HG02623 (cell line): ENCODE measurements around the gene ATRN.

Experiments used
- ATAC-seq: cut with Tn5 transposase; IDR thresholded peaks from one replicate; pipeline ENCODE4 v1.9.1; 2021; ENCODE audit warnings: moderate library complexity; ENCODE audit not compliant: unreplicated experiment

The ATRN gene

DNA sequence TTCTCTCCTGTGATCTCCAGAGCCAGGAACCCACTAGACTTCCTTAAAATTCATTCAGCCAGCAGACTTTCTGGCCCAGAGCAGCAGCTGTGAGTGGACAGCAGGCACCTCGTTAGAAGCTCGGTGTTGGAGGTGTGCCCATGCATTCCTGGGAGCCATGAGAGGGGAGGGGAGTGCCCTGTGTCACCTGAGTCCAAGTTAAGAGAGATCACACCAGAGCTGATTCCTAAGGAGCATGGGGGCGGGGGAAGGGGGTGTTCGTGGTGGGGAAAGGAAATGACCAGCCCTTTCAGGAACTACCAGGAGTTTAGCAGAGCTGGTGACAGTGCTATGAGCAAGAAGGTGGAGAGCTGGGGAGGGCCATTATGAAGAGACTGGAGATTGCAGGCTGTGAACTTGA, 145.4 kb downstream of the ATRN start:
- no peak for ATAC-seq

DNA sequence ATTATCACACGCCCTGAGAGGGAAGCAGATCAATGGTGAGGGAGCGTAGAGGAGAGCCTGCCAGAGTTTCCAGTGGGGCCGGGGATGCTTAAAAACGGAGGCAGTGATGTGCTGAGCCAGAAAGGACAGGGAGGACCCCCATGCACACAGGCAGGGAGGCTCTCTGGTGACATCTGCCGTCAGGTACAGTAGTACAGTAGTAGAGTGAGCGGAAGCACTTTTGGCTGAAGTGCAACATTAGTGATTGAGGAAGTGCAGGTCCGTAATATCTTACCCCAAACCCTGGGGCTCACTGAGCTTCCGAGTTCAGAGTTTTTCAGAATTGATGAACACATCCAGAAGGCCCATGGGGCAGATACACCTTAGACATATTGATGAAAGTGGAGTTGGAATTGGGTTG, 150.3 kb downstream of the ATRN start:
- no peak for ATAC-seq

DNA sequence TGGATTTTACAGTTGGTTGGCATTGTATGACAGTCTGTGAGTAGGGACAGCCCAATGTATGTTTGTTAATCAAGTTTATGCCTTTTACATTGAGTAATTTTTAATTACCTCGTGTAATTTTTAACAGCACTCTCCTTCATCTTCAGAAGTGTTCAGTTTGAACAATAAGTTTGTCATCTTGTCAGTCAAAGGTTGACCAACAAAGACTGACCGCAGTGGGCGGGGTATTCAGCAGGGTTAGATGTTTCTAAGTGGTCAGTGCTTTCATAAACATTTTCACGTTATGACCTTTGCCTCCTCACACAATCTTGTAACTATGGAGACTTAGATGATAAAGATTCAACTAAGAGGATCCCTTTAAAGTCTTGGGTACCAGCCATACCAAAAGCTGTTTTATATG, 151.6 kb downstream of the ATRN start:
- ATAC-seq = no peak

GRCh38 chr20:3627476-3627875, 156.7 kb downstream of the ATRN start:
- ATAC-seq = no peak

DNA sequence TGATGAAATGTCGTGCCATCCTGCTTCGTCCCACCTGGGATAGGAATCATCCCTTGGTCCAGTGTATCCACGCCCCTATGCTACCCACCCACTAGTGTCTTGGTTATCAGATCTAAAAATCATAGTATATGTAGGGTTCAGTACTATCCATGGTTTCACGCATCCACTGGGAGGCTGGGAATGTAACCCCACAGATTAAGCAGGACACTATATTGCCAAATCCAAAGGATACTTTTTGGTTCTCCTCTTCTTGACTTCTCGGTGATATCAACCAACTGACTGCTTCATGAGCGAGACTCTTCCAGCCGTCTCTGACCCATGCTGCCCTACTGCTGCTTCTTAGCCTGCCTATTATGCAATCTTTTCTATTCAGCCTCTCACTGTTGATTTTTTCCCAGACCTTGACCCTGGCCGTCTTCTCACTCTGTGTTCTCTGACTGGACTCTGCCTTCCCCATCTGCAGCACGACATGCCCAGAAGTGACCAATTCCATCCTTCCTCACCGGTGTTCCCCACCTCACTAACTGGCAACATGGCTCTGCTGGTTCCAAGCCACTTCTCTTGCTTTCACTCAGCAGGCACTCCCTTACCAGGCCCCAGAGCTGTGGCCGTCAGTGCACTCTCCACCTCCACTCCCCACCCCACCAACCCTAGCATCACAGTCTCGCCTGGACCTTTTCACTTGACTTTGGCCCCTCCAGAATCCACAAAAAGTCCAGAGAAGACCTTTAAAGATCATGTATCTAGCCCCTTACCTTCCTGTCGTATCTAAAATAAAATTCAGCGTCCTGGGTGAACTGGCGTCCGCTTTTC, 157.9 kb downstream of the ATRN start:
- ATAC-seq = no peak

DNA sequence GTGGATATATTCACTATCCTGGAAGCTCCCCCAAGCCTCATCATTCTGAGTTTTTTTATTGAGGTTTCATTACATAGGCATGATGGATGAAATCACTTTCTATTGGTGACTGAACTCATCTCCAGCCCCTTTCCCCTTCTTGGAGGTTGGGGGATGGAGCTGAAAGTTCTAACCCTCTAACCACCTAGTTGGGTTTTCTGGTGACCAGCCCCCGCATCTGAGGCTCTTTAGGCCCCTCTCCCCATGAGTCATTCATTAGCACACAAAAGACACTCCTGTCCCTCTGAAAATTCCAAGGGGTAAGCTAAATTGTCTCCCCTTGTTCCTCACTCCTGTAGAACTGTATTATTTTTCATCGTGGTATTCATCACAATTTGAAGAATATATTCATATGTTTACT, 159.1 kb downstream of the ATRN start:
- no peak for ATAC-seq

DNA sequence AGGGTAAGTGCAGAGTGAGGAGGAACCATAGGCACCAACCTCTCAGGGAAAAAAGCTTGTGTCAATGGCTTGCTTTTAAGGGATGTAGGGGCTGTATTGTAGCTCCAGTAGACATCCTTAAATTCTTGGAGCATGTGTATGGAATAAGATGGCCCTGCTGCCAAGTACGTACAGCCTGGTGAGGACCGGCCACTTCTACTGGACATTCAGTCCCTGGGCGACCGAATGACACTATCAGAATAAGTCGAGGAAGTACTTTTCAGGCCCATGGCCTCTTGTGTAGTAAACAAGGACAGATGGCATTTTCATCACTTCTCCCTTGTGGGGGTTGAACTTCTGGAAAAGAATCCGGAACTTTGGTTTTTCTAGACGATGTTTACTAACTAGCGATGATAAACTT, 159.6 kb downstream of the ATRN start:
- no peak for ATAC-seq

- no peak for ATAC-seq
Measured at GRCh38 chr20:3631534-3631933, 160.7 kb downstream of the ATRN start.

- no peak for ATAC-seq
Measured at GRCh38 chr20:3632311-3633004, 161.6 kb downstream of the ATRN start.

GRCh38 chr20:3633913-3634478, 163.2 kb downstream of the ATRN start:
- ATAC-seq = no peak

DNA sequence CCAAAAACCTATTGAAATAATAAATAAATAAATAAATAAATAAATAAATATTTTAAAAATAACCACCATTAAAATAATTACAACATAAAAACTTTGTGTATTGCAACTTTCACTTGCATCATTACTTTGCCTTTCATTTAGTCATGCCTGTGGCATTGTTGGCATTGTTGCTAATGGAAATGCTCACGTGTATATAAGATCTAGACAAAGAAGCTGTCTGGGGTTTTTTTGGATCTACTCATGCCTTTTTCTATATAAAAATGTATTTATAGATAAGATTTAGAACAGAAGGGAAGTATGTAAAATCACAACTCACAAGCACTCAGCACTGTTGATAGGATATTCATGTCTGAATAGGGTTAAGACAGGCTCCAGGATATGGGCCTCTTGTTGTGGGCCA, 164.5 kb downstream of the ATRN start:
- no peak for ATAC-seq

- no peak for ATAC-seq
Measured at GRCh38 chr20:3640259-3640658, 169.4 kb downstream of the ATRN start.

- no peak for ATAC-seq
Measured at GRCh38 chr20:3645309-3646066, 174.7 kb downstream of the ATRN start.

GRCh38 chr20:3646067-3646440, 175.2 kb downstream of the ATRN start:
- no peak for ATAC-seq

GRCh38 chr20:3646651-3647050, 175.8 kb downstream of the ATRN start:
- no peak for ATAC-seq

- no peak for ATAC-seq
Measured at GRCh38 chr20:3647473-3647872, 176.7 kb downstream of the ATRN start.

GRCh38 chr20:3648951-3649350, 178.1 kb downstream of the ATRN start:
- ATAC-seq = no peak

- no peak for ATAC-seq
Measured at GRCh38 chr20:3651204-3651962, 180.6 kb downstream of the ATRN start.

DNA sequence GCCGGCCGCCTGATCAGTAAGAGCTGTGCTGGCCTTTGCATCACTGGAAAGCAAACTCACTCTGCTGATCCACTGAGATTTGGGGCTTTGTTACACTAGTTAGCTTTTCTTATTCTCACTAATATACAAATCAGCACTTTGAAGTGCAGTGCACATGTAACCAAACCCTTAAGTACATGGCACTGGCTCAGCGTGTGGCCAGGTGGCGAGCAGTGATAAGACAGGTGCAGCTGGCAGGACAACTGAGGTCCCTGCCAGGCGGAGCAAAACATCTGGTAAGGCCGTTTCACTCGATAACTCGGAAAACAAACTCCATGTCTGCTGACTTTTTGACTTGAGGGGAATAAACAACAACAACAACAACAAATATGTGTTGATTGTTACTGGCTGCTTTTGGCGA, 181.4 kb downstream of the ATRN start:
- ATAC-seq = no peak

DNA sequence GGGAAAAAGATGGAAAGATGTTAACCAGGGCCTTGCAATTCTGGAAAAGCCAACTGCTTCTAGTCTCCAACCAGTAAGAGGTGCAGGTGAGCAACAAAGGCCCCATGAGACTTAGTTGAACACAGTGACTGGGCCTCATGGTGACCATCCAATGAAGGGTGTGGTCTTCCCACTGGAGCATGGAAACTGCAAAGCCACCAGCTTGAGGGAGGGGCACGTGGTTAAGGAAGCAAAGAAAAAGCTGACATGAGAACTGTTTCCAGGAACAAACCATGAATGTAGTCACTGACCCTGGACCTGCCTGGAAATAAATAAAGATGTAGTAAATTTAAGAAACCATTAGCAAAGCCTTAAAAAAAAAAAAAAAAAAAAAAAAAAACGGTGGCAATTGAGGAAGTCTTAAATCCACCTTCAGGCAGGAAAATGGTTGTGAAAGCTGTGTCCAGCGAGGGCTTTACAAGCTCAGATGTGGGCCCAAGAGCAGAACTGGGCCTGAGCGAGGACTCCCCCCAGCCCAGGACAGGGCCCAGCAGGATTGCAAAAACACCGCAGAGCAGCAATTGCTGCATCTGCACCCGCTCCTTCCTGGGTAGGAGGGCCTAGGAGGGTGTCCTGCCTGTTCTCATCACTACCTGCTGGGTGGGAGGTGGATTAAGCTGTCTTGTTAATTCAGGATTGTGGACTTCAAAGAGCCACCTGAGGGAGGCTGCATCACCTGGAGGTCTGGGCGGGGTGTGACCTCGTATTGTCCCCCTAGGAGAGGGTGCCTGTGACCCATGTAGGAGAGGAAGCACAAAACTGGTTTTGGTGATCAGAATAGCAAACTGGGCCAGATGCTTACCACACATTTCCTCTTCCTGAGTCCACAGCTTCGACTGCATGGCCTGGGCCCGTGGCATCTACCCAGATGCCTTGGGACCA, 182.1 kb downstream of the ATRN start:
- no peak for ATAC-seq
